ENCODE results near the gene CHRD.

Gene CHRD

DNA sequence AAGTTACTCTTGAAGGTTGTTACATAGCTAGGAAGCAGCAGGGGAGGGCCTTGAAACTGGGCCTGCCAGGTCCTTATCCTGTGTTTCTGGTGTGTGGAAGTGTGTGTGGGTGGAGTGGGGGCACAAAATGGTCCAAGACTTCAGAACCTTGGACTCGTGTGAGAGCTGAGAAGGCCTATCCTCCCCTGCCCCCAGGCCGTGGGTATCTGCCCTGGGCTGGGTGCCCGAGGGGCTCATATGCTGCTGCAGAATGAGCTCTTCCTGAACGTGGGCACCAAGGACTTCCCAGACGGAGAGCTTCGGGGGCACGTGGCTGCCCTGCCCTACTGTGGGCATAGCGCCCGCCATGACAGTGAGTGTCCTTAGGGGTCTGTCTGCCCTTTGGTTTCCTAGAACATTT is 4.5 kb downstream of the CHRD start:
- no peak for DNase-seq

GRCh38 chr3:184384856-184385422 is 5.1 kb downstream of the CHRD start:
- no peak for DNase-seq

GRCh38 chr3:184386047-184386806 is 6.4 kb downstream of the CHRD start:
- no peak for DNase-seq

DNA sequence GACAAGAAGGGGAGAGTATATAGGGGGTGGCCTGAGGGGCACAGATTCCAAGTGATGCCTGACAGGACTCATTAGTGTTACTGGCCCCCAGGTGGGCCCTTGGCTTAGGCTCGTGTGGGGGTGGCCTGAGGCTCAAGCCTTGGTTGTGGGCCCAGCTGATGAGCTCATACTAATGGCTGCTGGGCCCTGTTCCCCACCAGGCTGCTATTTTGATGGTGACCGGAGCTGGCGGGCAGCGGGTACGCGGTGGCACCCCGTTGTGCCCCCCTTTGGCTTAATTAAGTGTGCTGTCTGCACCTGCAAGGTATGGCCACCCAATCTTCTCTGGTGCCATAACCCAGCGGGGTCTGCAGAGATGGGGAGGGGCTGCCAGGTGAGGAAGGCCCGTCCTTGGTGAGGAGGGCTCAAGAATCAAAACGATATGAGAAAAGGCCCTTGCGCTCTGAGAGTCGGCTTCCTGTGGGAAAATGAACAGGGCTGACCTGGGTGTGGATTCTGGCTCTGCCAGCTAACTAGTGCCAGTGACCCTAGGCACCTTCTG is 7.4 kb downstream of the CHRD start:
- no peak for DNase-seq

DNA sequence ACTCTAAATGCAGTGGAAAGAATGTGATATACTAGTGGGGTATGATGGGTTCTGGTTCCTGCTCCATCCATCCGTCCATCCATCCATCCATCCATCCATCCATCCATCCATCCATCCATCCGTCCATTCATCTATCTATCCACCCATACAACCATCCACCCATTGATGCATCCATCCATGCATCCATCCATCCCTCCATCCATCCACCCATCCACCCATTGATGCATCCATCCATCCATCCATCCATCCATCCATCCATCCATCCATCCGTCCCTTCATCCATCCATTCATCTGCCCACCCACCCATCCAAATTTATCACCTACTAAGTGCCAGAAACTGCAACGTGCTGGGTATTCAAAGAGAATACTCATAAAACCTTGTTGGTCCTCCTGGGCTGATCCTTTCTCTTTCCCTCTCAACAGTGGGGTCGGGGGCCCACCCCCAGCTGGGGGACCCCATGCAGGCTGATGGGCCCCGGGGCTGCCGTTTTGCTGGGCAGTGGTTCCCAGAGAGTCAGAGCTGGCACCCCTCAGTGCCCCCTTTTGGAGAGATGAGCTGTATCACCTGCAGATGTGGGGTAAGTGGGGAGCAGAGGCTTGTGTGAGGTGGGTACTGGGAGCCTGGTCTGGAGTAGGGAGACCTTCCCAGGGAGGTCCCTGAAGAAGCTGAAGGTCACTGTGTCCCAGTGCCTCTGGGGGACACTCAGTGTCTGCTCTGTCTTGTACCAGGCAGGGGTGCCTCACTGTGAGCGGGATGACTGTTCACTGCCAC is 8.5 kb downstream of the CHRD start:
- no peak for DNase-seq

DNA sequence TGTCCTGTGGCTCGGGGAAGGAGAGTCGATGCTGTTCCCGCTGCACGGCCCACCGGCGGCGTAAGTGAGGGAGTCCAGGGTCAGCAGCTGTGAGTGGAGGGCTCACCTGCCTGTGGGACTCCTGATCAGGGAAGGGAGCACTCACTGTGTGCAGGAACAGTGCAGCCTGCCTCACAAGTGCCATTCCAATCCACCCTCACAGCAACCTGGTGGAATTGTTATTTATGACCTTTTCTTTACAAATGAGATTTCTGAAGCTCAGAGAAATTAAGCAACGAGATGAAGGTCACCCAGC is 9.0 kb downstream of the CHRD start:
- DNase-seq, result no peak

- DNase-seq, result no peak
Observed at GRCh38 chr3:184389384-184389783, 9.5 kb downstream of the CHRD start.

DNA sequence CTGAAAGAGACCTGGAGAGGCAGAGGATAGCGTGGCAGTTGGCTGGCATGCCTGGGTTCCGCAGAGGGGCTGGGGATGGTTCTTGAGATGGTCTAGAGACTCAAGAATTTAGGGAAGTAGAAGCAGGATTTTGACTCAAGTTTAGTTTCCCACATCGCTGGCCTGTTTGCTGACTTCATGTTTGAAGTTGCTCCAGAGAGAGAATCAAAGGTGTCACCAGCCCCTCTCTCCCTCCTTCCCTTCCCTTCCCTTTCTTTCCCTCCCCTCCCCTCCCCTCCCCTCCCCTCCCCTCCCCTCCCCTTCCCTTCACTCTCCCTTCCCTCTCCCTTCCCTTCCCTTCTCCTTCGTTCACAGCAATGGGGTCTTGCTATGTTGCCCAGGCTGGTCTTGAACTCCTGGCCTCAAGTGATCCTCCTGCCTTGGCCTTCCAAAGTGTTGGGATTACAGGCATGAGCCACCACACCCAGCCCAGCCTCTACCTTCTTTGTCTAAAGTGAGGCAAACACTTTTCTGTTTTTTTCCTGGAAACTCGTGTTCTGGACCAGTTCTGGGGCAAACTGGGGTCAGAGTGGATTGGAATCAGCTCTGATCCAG is 10.2 kb downstream of the CHRD start:
- no peak for DNase-seq

GRCh38 chr3:184391266-184391665 is 11.4 kb downstream of the CHRD start:
- no peak for DNase-seq

- DNase-seq, result no peak
Observed at GRCh38 chr3:184395320-184395660, 15.4 kb downstream of the CHRD start.

GRCh38 chr3:184399410-184399809 is 19.6 kb downstream of the CHRD start:
- DNase-seq, result no peak

DNA sequence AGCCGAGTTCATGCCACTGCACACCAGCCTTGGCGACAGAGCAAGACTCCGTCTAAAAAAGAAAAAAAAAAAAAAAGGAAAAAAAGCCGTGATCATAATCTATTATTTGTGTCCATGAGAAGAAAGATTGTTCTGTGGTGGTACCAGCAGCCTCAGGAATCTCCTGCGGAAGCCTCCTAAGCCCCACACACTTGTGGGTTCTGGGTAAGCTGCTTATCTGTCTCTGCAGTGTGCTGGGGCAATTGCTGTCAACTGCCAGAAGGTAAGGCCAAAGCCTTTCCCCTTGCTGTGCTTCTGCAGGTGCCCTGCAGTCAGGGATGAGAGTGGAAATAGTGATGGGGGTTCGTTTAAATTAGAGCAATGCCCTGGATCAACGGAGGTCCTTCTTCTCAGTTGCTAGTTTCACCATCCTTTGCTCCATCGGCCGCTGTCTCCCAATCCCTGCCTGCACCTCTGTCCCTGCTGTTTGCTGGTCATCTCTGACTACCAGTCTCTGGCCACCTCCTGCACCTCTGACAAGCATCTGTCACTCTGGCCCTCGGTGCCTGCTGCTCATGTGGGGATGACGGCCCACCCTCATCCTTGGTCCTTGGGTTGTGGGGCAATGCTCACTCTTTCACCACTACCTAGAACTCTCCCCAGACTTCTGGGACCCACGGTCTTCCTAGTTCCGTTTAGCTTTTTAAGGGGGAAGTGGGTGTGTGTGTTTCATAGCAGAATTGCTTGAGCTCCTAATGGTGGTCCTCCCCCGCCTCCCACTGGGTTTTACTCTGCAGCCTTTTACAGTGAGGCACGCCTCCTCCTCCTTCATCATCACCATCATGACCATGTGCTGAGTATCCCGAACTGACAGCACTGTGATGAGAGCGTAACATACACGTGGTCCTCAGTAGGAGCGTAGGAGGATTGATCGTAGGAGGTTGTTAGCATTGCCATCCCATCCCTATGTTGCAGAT is 25.5 kb downstream of the CHRD start:
- no peak for DNase-seq

DNA sequence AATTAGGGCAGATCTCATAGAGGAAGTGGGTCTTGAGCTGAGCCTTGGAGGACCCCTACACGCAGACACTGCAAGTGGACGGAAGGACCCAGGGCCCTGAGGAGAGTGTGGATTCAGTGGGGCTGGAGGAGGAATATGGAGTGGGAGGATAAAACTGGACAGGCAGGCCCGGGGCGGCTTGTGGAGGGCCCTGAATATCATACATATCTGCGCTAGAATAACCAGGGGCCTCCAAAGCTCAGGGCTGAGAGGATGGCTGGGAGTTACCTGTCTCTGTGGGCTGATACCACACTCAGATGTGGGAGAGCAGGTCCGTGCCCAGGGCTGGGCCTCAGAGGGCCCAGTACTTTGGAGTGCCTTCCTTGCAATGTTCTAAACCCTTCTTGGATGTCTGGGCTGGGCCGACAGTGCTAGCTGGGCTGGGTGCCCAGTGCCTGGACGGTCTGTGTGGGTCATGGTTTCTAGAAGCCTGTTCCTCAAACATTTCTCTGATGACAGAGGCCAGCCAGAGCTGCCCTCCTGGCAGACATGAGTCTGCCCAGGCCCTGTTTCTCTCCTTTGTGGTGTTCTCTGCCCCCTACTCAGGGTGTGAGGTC is 29.6 kb downstream of the CHRD start:
- DNase-seq, result no peak

DNA sequence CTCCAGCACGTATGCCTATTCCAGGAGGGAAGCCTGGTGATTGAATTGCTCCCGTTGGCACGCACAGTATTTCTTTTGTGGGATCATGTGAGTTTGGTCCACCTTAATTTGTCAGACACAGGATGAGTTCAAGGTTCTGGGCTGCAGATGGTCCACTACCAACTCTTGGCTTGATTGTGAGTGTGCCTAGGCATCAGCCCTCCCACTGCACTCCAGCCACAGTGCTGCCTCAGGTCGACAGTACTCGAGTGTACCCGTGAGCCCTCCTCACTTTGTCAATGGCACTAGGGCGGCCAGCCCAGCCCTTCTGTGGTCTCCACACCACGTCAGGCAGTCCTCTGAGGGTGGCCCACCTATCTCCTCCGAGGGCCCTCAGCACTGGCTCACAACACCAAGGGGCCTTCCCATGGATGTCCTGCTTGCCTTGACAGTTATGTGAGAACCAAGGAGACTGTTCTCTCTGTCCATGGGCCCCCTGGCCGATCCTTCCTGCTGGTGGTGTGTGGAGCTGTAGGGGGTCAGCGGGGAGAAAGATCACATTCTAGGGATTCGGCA is 30.2 kb downstream of the CHRD start:
- DNase-seq, result no peak

GRCh38 chr3:184414418-184415202 is 34.8 kb downstream of the CHRD start:
- DNase-seq, result no peak

- DNase-seq, result no peak
Observed at GRCh38 chr3:184415203-184415490, 35.3 kb downstream of the CHRD start.

DNA sequence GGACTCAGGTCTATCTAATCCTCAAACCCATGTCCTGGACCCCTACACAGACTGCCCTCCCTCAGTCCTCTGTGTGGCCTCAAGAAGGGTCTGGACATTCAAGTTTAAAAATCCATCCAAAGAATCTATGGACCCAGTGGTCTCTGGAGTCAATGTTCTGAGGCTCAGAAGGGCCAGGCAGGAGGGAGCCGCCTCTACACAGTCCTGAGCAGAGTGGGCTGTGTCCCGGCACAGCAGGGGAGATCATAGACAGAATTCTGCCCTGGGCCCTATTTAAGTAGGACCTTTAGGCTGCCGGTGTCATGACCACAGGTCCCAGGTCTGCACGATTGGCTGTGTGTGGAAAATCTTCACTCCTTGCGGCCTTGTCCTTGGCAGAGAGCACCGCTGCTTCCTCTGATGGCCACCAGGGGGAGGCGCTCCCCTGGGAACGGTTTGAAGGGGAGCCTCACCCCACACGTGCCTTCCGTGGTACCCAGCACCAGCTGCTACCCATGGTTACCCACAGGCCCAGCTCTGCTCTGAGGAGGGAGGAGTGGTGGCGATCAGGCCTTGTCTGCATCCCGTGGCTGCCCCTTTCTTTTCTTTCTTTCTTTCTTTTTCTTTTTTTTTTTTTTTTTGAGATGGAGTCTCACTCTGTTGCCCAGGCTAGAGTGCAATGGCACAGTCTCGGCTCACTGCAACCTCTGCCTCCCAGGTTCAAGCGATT is 37.9 kb downstream of the CHRD start:
- DNase-seq, result peak; percentile 69

DNA sequence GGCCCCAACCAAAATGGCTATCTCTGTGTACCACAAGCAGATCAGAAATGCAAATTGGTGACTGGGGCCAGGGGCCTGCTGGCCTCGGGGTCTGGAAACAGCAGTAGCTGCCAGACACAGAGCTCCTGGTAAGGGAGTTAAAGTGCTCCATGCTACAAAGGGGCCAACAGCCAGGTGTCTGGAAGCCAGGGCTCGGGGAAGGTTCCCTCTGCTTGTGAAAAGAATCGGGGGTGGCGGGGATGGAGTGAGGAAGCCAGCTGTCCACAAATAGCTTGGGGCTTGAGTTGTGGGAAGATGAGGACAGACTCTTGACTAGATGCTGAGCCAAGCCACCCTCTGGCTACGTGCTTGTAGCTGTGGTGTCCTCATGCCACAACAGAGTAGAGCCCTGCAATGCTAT is 39.3 kb downstream of the CHRD start:
- DNase-seq, result no peak

DNA sequence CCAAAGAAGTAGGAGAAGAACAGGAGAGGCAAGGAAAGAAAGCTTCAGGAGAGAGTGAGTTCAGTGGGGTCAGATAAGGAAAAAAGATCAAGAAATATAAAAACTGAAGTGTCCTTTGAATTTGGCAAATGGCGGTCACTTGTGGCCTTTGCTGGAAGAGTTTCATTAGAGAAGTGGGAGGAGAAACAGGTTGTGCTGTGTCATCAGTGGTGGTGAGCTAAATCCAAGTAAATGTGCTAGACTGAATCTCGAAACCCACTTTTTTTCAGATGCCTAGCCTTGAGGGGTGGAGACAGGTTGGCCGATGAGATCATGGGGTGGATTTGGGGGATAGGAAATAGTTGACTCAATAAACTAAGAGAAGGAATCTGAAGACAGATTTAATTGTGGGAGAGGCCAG is 43.7 kb downstream of the CHRD start:
- no peak for DNase-seq

DNA sequence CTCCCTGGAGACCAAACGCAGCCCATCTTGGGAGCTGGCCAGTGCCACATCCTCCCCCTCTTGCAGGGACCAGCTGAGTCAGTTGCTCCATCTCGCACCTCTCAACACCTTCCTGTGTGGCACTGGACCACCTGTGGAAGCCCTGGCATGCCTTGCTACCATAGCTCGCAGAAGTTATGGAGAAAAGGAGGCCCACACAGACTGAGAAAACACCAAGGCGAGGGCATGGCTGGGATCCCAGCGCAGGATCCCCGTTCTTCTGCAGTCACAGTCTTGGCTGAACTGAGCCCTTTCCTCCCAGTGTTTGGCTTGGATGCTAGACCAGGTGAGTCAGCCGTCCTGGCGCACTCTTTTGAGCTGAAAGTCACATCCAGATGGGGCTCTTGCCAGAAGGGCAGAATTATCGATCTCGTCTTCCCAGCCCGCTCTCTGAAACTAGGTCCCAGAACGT is 46.9 kb downstream of the CHRD start:
- DNase-seq, result no peak
